Ureter (tissue), 1 donor: ENCODE data around the gene SELENOW. TPM values are rescaled to one million over a fixed set of nuclear protein-coding genes. Genes with fewer than 3 reads are reported as not detected.
"Not testable (repeated sequence)": the region's sequence is repeated elsewhere in the genome, so short reads cannot be mapped to it uniquely, and the experiment has no call there.

Experiments
- DNase-seq: peaks from one replicate; pipeline ENCODE4 v3.0.0-alpha.2; 2020; ENCODE audit warnings: low spot score
- total RNA-seq: library from RNA; stranded (reverse); gene quantifications from one replicate; pipeline ENCODE4 v1.2.4, GENCODE V29; 2023
- donor health status: DM: yes; HTN: yes; CAD: no.

SELENOW gene
- total RNA-seq, 1 donor from 2014 or later: 404 TPM

DNA sequence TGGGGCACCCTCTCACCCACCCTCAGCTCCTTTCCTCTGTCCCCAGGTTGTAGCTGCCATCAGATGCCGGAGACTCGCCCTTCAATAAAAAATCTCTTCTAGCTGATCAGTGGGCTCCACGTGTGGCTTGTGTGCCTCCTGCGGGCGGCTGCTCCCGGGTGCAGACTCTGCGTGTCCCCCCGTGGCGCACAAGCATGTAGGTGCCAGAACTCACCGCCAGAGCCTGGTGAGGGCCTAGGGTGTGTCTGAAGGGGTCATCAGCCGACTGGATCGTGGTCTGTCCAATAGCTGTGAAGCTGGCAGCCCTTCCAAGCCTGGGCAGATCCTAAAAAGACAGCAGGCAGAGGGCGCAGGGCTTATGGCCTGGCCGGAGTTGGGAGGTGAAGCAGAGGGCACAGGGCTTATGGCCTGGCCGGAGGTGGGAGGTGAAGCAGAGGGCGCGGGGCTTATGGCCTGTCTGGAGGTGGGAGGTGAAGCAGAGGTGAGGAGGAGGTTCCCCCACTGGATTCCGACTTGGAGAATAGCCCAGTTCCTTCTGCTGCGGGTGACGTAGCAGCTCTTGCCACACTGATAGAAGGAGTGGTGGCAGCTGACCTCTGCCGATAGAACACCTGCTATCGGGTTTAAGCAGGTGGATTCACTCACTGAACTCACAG is 21.4 kb upstream of the SELENOW start:
- DNase-seq: no peak

DNA sequence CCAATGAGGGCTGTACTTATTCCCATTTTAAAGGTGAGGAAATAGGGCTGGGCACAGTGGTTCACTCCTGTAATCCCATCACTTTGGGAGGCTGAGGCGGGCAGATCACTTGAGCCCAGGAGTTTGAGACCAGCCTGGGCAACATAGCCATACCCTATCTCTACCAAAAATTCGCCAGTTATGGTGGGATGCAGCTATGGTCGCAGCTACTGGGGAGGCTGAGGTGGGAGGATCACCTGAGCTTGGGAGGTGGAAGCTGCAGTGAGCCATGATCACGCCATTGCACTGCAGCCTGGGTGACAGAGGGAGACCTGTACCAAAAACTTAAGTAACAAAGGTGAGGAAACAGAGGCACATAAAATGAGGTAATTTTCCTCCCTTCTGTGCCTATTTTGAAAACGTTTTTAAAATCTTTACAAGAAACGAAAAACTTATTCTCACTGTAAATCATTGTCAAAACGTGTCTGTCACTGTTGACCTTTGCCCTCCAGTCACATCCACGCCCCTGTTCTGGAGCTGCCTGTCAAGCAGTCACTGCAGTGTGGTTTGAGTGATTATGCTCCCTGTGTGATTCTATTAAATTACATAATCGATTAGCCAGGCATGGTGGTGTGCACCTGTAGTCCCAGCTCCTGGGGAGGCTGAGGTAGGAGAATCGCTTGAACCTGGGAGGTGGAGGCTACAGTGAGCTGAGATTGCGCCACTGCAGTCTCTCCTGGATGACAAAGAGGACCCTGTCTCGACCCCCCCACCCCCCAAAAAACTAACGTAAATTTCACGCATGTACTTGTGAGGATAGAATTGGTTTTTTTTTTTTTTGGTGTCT is 20.7 kb upstream of the SELENOW start:
- DNase-seq: no peak

DNA sequence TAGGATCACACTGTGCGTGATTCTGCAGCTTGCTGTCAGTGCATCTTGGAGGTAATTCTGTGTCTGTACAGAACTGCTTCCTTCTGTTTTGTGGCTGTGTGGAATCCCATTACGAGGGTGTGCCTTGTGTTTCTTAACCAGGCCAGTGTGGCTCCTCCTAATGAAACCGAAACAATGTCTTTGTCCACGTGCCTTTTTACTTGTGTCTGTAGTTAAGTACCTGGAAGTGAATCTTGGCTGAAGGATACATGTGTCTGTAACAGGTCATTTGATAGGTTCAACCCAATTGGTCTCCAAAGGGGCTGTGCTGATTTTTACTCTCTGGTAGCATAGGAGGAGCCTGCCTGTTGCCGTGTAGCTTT is 20.1 kb upstream of the SELENOW start:
- DNase-seq: no peak

DNA sequence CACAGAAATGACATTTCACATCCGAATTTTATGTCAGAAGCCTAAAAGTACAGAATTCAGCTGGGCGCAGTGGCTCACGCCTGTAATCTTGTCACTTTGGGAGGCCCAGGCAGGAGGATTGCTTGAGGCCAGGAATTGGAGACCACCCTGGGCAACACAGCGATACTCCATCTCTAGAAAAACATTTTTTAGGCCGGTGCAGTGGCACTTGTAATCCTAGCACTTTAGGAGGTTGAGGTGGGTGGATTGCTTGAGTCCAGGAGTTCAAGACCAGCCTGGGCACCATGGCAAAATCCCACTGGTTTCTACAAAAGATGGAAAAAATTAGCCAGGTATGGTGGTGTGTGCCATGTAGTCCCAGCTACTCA is 17.9 kb upstream of the SELENOW start:
- DNase-seq: no peak

DNA sequence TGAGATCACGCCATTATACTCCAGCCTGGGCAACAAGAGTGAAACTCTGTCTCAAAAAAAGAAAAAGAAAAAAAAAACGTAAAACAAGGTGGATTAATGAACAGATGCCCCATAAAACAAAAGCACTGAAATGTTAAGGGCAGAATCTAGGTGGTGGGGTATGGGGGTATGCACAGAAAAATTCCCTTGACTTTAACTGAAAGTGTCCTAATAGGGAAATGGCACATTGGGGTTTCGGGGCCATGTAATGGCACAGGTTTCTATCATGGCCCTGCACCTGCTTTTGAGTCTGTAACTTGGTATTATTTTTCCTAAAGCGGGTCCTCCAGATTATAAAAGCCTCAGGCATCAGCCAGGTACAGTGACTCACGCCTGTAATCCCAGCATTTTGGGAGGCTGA is 16.9 kb upstream of the SELENOW start:
- DNase-seq: no peak

DNA sequence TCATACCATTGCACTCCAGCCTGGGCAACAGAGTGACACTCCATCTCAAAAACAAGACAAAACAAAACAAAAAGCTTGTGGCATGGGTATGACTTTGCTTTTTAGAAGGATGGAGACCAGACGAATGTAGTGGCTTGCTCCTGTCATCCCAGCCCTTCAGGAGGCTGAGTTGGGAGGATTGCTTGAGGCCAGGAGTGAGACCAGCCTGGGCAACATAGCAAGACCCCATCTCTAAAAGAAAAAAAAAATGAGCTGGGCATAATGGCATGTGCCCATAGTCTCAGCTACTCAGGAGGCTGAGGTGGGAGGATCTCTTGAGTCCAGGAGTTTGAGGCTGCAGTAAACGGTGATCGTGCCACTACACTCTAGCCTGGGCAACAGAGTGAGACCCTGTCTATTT is 16.4 kb upstream of the SELENOW start:
- no peak for DNase-seq

DNA sequence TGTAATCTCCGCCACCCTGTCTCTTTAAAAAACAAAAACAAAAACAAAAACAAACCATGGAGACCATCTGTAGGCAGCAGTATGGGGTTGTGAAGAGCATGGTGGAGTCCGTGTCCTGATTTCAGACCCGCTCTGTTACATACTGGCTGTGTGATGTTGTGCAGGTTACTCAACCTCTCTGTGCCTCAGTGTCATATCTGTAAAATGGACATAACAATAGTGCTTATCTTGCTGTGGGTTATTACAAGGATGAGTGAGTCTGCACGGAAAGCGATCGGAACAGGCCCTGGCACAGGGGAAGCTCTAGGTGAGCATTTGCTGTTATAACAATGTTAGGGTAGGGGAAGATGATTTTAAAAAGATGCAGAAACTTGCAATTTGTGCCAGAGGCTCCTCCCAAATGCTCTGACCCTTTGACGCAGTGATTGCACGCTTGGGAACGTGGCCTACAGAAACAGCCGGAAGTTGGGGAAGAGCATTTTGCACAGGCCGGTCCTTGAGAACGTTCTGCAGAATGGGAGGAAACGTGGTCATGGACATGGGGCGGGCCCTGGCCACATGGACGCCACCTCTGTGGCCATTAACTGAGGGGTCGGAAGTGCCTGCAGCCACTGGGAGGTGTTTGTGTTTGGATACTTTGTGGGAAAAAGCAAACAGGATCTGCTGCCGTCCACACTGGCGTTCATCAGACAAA is 15.7 kb upstream of the SELENOW start:
- no peak for DNase-seq

DNA sequence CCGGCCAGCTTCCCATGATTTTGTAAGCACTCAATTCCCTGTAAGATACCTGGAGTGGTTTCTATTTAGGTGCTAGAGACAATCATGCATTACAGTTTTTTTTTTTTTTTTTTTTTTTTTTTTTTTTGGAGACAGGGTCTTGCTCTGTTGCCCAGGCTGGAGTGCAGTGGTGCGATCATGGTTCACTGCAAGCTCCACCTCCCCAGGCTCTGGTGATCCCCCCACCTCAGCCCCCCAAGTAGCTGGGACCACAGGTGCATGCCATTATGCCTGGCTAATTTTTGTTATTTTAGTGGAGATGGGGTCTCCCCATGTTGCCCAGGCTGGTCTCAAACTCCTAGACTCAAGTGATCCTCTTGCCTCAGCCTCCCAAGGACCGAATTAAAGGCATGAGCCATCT is 13.8 kb upstream of the SELENOW start:
- DNase-seq: not testable (repeated sequence)

DNA sequence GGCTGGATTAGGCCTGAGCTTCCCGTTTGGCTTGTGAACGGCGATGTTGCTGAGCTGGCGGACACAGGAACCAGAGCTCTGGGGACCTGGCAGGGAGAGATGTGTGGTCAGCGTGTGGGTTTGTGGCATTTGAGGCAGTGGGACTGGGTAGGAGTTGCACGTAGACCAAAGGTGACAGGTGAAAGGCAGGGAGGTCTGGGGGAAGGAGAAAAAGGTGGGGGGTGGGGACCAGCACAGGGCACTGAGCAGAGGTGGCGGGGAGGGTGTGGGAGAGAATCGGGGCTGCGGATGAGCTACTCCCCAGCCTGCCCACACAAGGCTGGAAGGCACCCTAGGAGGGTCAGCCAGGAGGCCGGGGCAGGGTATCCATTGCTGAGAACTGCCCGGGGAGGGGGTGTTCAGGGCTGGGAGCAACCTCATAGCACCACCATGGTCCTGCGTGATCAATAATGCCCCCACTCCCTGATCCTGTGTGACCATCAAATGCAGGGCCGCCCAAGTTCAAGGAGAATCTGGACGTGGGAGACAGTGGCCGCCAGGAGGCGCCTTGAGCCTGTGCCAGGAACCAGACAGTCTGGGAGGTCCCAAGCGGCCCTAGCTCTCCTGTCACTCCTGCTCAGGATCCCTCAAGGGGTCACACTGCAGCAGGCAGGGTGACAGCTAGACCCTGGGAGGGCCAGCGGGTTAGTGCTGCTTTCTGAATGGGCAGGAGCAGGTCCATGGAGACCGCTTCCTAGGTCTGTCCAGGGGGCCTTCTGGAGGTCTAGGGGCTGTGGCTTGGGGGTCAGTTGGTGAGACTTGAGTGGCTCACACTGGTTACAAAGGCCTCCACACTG is 12.8 kb upstream of the SELENOW start:
- peak; percentile 63 for DNase-seq

DNA sequence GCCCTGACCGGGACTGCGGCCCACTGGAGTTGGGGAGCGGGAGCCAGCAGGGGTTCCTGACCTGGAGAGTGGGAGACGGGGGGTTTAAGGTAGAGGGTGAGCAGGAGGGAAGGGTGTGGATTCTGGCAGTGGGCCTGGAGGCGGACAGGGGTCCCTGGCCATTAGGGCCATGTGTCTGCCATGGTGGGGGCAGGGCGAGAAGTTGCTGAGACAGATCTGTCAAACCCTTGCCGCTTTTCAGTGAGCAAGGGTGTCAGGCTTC is 12.2 kb upstream of the SELENOW start:
- no peak for DNase-seq

DNA sequence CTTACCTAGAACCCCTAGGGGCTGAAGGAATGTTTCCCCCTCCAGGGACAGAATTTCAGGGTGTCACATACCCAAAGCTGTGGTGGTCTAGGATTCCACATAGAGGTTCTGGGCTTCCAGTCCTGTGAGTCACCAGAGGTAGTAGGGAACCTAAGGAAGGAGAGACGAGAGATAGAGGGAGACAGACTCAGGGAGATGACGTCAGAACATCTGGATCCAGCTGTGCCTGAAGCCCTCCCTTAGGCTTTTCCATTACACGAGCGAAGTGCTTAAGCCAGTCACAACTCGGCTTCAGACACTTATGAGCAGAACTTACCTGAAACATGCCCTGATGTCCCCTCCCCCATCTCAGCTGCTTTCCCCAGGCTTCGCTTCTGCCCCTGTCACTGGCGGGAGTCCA is 11.8 kb upstream of the SELENOW start:
- DNase-seq: no peak

DNA sequence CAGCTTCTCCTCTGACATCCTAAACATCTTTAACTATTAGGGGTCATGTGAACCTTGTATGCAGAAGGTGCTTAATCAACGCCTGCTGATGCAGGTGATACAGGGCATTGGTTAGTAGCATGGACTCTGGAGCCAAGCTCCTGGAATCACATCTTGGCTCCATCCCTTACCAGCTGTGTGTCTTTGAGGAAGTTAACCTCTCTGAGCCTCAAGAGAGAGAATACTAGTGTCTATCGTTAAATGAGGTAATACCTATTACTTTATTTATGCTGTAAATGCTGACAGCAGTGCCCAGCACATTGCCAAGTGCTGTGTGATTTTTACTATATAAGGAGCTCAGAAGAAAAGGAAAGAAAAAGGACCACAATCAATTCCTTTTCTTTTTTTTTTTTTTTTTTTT is 11.2 kb upstream of the SELENOW start:
- no peak for DNase-seq

DNA sequence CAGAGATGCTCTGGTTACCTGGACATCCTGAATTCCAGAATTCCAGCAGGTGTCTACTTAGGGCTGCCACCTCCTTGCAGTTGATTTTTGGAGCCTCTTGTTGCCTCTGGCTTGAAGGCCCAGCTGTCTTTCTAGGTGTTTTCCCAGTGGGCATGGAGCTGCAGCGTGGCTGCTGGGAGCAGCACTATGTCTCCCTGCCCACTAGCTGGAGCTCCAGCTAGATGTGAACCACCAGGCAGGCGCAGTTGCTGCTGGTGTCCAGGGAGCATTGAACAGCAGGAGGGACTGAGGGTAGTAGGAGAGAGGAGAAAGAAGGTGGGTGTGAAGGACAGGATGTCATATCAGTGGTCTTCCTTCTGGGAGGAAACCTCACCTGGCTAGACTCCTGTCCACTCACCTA is 9.9 kb upstream of the SELENOW start:
- DNase-seq: no peak

DNA sequence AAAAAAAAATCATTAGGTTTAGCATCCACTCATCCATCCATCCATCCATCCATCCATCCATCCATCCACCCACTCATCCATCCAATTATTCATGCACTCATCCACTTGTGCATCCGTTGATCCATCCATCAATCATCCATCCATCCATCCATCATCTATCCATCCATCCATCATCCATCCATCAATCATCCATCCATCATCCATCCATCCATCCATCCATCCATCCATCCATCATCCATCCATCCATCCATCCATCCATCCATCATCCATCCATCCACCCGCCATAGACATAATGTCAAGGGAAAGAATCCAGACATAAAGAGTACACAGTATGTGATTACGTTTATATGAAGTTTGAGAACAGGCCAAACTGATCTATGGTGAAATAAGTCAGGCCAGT is 9.0 kb upstream of the SELENOW start:
- DNase-seq: no peak

DNA sequence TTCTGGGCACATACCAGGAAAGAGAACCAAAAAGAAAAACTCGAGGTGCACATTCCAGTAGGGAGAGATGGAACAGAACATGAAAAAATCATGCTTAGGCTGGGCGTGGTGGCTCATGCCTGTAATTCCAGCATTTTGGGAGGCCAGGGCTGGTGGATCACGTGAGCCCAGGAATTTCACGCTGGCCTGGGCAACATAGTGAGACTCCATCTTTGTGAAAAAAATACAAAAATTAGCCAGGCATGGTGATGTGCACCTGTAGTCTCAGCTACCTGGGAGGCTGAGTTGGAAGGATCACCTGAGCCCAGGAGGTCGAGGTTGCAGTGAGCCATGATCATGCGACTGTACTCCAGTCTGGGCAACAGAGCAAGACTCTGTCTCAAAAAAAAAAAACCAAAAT is 7.2 kb upstream of the SELENOW start:
- DNase-seq: not testable (repeated sequence)

DNA sequence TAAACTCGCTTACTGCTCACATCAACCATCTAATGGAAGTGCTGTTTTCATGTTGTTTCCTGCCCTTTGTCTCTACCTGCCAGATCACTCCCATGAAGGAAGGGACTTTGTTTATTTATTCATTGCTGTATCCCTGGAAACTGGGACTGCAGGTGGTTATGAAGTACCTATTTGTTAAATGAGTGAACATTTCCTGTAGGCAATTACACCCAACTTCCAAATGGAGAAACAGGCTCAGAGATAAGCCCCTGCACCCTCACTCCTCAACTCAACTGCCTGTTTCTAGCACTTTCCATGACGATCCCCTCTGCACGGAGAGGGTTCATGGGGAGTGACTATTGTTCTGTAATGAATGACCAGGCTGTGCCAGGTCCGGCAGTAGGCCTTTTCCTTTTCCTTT is 1.9 kb upstream of the SELENOW start:
- DNase-seq: no peak

DNA sequence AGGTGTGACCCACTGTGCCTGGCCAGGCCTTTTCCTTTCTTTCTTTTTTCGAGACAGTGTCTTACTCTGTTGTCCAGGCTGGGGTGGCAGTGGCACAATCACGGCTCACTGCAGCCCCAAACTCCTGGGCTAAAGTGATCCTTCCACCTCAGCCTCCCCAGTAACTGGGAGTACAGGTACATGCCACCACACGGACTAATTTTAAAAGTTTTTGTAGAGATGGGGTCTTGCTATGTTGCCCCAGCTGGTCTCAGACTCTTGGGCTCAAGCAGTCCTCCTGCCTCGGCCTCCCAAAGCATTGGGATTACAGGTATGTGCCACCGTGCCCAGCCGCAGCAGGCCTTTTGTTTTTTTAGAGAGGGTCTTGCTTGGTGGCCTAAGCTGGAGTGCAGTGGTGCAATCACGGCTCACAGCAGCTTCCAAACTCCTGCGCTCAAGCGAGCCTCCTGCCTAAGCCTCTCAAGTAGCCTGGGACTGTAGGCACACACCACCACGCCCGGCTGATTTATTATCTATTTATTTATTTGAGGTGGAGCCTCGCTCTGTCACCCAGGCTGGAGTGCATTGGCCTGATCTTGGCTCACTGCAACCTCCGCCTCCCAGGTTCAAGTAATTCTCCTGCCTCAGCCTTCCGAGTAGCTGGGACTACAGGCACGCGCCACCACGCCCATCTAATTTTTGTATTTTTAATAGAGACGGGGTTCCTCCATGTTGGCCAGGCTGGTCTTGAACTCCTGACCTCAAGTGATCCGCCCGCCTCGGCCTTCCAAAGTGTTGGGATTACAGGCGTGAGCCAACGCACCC is 1.1 kb upstream of the SELENOW start:
- DNase-seq: not testable (repeated sequence)

DNA sequence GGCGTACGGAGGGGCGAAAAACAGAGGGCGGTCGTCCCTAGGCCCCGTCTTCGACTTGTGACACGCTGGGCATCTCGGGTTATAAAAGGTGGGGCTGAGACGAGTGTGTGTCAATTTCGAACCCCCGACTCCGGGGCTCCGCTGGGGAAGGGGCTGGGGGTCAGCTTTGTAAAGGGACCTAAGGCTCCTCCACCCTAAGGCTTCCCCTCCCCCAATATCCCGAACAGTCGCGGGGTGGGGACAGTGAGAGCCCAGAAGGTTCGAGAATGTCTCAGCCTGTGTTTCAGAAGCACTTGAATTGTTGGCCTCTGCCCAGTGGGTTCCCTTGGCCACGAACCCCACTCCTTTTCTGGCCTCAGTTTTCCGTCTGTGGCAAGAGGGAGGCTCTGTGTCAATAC is 450 bp downstream of the SELENOW start:
- DNase-seq: no peak

DNA sequence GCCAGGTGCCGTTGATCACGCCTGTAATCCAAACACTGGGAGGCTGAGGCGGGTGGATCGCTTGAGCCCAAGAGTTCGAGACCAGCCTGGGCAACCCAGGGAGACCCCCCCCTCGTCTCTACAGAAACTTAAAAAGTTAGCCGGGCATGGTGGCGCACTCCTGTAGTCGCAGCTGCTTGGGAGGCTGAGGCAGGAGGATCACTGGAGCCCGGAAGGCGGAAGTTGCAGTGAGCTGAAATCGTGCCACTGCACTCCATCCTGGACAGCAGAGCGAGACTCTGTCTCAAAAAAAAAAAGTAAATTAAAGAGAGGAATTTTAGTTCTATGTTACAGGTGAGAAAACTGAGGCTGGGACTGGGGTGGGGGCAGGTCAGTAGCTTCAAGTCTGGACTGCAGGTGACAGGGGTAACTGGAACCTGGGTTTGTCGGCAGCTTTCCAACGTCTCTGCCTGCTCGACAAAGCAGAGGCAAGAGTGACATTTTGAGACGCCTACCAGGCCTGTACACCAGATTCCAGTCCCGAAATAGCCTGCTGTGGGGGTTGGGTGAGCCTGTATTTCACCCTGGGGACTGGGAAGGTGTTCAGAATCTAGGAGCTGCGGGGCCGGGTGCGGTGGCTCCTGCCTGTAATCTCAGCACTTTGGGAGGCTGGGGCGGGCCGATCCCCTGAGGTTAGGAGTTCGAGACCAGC is 1.2 kb downstream of the SELENOW start:
- peak; percentile 69 for DNase-seq

DNA sequence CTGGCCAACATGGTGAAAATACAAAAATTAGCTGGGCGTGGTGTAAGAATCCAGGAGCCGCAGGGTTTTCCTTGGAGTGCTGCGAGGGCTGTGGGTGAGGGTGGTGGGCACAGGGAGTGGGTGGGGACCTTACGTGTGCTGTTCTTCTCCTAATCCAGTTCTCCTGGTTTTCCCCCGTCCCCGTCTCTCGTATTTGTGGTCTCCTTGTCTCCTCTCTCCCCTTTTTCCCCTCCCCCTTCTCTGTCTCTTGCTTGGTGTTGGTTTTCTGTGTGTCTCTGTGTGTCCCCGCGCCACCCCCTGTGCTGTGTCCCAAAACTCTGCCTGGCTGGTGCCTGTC is 1.7 kb downstream of the SELENOW start:
- DNase-seq: no peak

DNA sequence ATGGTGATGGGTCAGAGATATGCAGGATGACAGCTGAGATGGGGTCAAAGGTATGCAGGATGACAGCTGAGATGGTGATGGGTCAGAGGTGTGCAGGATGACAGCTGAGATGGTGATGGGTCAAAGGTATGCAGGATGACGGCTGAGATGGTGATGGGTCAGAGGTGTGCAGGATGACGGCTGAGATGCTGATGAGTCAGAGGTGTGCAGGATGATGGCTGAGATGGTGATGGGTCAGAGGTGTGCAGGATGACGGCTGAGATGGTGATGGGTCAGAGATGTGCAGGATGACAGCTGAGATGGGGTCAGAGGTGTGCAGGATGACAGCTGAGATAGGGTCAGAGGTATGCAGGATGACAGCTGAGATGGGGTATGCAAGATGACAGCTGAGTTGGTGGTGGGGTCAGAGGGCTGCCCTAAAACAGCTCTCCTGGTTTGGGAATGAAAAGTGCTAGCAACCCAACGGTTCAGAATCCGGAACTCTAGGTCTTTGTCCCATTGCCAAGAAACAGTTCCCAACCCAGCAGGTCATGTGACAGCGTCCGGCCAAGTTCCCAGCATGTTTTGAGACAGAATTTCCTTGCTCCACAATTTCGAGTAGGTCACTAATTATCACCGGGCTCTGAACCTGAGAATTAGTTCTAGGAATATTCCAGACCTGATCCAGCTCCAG is 3.2 kb downstream of the SELENOW start:
- peak; percentile 60 for DNase-seq
